B cell (primary cell): ENCODE data around the gene SNX20.

Source experiments
- CTCF ChIP-seq: fragments of 200-600 bp; IDR thresholded peaks from one replicate; pipeline ENCODE4 v1.8.0; 2022; ENCODE audit warnings: antibody characterized with exemption, mild to moderate bottlenecking
- EZH2 ChIP-seq: IDR thresholded peaks from 2 replicates; pipeline ENCODE4 v1.6.1; 2012; ENCODE audit warnings: borderline replicate concordance, low read depth, mild to moderate bottlenecking, moderate library complexity, low read length; ENCODE audit not compliant: insufficient read depth, poor library complexity, severe bottlenecking

GRCh38 chr16:50659806-50660205, 21.3 kb downstream of the SNX20 start:
- no peak for TF ChIP-seq CTCF
- no peak for TF ChIP-seq EZH2
